MCF 10A (cell line): Measurements from ENCODE around the gene DNAJB13. TPM values are rescaled to one million over a fixed set of nuclear protein-coding genes. Genes with fewer than 3 reads are reported as not detected.

Experiments
- BruUV-seq: library from RNA; stranded (reverse); fragments of 400-500 nt; replicated peaks from 2 replicates; lab custom pipeline; 2021; lab: Mats Ljungman, UMichigan
- CTCF ChIA-PET: fragments of 300-600 bp; sonication (Branson Sonifier 250); formaldehyde crosslinking; extraction: SDS; loops from one replicate; lab custom pipeline; 2021; ENCODE audit warnings: antibody characterized with exemption, inconsistent platforms; lab: Yijun Ruan, JAX
- POLR2A ChIA-PET: fragments of 300-600, 350-650 bp; sonication (Branson Sonifier 250); formaldehyde crosslinking; extraction: SDS; loops from one replicate; lab custom pipeline; 2020; ENCODE audit warnings: antibody characterized with exemption, inconsistent platforms; lab: Yijun Ruan, JAX
- DNase-seq: peaks from one replicate; pipeline ENCODE4 v3.0.0-alpha.2; 2018; ENCODE audit not compliant: unreplicated experiment
- H3K27ac Mint-ChIP-seq: one replicate; pipeline ENCODE4 v1.8.0; 2022; ENCODE audit warnings: mild to moderate bottlenecking, low read depth, mixed read lengths; ENCODE audit not compliant: unreplicated experiment
- H3K27me3 Mint-ChIP-seq: one replicate; pipeline ENCODE4 v1.8.0; 2022; ENCODE audit warnings: mixed read lengths; ENCODE audit not compliant: insufficient read depth, unreplicated experiment
- H3K36me3 Mint-ChIP-seq: one replicate; pipeline ENCODE4 v1.8.0; 2022; ENCODE audit warnings: mild to moderate bottlenecking, moderate library complexity, mixed read lengths; ENCODE audit not compliant: insufficient read depth, unreplicated experiment
- H3K4me1 Mint-ChIP-seq: one replicate; pipeline ENCODE4 v1.8.0; 2022; ENCODE audit warnings: mixed read lengths; ENCODE audit not compliant: insufficient read depth, unreplicated experiment
- H3K4me3 Mint-ChIP-seq: one replicate; pipeline ENCODE4 v1.8.0; 2022; ENCODE audit warnings: mild to moderate bottlenecking, moderate library complexity, mixed read lengths; ENCODE audit not compliant: unreplicated experiment
- H3K9me3 Mint-ChIP-seq: one replicate; pipeline ENCODE4 v1.8.0; 2022; ENCODE audit warnings: mixed read lengths; ENCODE audit not compliant: unreplicated experiment
- intact Hi-C: fragments of 100-400 bp; cut with micrococcal nuclease; formaldehyde crosslinking; loops from 2 replicates; pipeline ENCODE4 v1.14.1; 2022
- total RNA-seq: library from RNA; stranded (reverse); gene quantifications from 2 replicates; pipeline ENCODE4 v1.2.3, GENCODE V29; 2022
- TF ChIP-seq, protein P1 (sequence below): fragments of 200-600 bp; IDR thresholded peaks from one replicate; pipeline ENCODE4 v1.8.0; 2022; ENCODE audit warnings: antibody characterized with exemption, mild to moderate bottlenecking; ENCODE audit not compliant: unreplicated experiment

Gene DNAJB13
- total RNA-seq, 1 experiment from 2014 or later = 0.30 TPM

GRCh38 chr11:74009675-74010305 lies 59.0 kb downstream of the DNAJB13 start:
- ChIA-PET CTCF (interaction anchor here (0.6 kb wide), 2 partner anchors 13 to 28 kb away, joined by 3 to 4 read pairs; no protein-coding TSS in a partner anchor), POLR2A (no interaction called here)
- TF ChIP-seq, protein P1, sequence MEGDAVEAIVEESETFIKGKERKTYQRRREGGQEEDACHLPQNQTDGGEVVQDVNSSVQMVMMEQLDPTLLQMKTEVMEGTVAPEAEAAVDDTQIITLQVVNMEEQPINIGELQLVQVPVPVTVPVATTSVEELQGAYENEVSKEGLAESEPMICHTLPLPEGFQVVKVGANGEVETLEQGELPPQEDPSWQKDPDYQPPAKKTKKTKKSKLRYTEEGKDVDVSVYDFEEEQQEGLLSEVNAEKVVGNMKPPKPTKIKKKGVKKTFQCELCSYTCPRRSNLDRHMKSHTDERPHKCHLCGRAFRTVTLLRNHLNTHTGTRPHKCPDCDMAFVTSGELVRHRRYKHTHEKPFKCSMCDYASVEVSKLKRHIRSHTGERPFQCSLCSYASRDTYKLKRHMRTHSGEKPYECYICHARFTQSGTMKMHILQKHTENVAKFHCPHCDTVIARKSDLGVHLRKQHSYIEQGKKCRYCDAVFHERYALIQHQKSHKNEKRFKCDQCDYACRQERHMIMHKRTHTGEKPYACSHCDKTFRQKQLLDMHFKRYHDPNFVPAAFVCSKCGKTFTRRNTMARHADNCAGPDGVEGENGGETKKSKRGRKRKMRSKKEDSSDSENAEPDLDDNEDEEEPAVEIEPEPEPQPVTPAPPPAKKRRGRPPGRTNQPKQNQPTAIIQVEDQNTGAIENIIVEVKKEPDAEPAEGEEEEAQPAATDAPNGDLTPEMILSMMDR = no peak
- intact Hi-C loops = no loop called here
- H3K4me3 Mint-ChIP-seq = no peak overlapping the region
- no peaks in the 10 kb centered on the region for H3K4me1 Mint-ChIP-seq
- H3K27me3 Mint-ChIP-seq = no peaks in the 10 kb centered on the region
- no peak overlapping the region for H3K27ac Mint-ChIP-seq
- H3K9me3 Mint-ChIP-seq = no peaks in the 10 kb centered on the region
- no TSS peak for BruUV-seq
- peaks cover 6% of the 10 kb centered on the region for H3K36me3 Mint-ChIP-seq
- DNase-seq = no peak

DNA sequence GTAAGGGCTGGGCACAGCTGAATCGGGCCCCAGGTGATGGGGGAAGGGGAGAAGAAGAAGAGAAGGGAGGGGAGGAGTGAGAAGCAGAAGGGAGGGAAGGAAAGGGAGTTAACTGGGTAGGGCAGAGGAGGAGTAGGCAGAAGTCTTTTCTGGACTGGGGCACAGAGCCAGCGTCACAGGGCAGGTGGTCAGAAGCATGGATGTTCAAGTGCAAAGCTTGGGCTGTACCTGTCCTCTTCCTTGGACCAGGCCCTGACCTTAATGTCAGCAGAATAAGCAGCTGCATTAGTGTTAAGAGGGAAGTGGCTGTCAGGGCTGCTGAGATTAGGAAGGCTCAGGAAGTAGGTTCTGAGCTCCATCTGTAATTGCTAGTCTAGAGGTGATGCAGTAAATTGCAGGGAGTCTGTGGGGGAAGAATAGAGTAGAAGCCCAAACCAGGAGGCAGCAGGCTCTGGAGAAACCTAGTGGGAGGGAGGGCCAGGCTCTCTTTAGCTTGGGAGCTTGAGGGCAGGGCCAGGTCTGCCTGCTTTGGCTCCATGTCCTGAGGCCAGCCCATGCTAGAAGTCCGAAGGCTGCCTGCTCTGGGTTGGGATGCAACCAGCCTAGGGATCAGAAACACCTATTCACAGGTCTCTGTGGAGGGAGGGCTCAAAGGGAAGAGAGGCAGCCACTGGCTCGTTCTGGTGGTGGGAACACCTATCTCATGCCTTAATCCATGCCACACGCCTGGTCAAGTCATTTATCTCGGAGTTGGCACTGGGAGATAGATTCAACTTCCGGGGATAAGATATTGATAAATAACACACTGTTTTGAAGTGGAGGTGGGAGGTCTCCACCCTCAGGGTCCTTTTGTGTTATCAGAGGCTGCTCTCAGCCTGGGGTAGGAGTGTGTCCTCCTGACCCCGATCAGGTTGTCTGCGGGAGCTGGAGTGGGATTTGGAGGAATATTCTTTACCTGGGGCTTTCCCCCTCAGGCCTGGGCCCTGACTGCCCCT lies 59.8 kb downstream of the DNAJB13 start:
- intact Hi-C loops = no loop called here
- Mint-ChIP-seq H3K27me3 (no peaks in the 10 kb centered on the region), H3K36me3 (peaks cover 6% of the 10 kb centered on the region), H3K4me3 (no peak overlapping the region), H3K27ac (no peak overlapping the region), H3K9me3 (no peaks in the 10 kb centered on the region), H3K4me1 (no peaks in the 10 kb centered on the region)
- CTCF ChIA-PET = interaction anchor here (0.6 kb wide), 2 partner anchors 14 to 27 kb away, joined by 3 to 4 read pairs; no protein-coding TSS in a partner anchor
- TF ChIP-seq, protein P1 = no peak
- DNase-seq = no peak
- BruUV-seq = no TSS peak
- POLR2A ChIA-PET = interaction anchor here (0.6 kb wide), 1 partner anchor 1016 kb away, joined by 3 read pairs; no protein-coding TSS in a partner anchor

DNA sequence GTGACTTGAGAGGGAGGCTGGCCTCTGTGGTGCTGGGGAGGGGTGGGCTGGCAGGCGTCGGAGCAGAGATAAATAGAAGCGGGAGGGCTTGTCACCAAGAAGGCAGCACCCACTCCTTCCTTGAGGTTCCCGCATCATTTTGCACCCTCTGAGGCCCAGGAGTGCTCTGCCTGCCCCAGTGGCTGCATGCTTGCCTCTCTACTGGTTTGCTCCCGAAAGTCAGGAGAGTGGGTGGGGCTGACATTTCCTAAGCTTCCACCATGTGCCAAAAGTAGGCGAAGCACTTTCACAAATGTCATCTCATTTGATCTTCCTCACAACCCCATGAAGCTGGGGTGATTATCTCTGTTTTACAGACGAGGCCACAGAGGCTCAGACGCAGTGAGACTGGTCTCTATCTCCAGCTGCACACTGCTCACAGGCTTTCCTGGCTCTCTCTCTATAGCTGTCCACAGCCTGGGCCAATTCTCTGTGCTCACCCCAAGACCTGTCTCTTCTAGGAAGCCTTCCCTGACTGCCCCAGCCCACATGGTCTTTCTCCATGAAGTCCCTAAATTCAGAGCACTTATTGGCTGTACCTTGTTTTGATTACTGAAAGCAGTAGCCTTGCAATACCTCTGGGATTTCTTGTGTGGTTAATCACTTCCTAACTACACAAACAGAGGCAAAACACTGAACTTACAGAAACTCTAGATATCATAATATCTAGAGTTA lies 60.7 kb downstream of the DNAJB13 start:
- Mint-ChIP-seq H3K36me3 (peaks cover 6% of the 10 kb centered on the region), H3K4me1 (no peaks in the 10 kb centered on the region), H3K27me3 (no peaks in the 10 kb centered on the region), H3K4me3 (no peak overlapping the region), H3K27ac (no peak overlapping the region), H3K9me3 (no peaks in the 10 kb centered on the region)
- no TSS peak for BruUV-seq
- intact Hi-C loops = no loop called here
- TF ChIP-seq, protein P1 = no peak
- DNase-seq = no peak
- POLR2A ChIA-PET = interaction anchor here (0.7 kb wide), 2 partner anchors 38 to 715 kb away, joined by 3 read pairs; no protein-coding TSS in a partner anchor
- CTCF ChIA-PET = interaction anchor here (0.6 to 0.7 kb wide), 2 partner anchors 82 to 1790 kb away, joined by 3 read pairs; no protein-coding TSS in a partner anchor
